NCI-H1694 (cell line): ENCODE measurements around the gene SLC27A3.

Experiments used
- DNase-seq: peaks from one replicate; lab custom pipeline; 2025; lab: John Stamatoyannopoulos, UW

The SLC27A3 gene

DNA sequence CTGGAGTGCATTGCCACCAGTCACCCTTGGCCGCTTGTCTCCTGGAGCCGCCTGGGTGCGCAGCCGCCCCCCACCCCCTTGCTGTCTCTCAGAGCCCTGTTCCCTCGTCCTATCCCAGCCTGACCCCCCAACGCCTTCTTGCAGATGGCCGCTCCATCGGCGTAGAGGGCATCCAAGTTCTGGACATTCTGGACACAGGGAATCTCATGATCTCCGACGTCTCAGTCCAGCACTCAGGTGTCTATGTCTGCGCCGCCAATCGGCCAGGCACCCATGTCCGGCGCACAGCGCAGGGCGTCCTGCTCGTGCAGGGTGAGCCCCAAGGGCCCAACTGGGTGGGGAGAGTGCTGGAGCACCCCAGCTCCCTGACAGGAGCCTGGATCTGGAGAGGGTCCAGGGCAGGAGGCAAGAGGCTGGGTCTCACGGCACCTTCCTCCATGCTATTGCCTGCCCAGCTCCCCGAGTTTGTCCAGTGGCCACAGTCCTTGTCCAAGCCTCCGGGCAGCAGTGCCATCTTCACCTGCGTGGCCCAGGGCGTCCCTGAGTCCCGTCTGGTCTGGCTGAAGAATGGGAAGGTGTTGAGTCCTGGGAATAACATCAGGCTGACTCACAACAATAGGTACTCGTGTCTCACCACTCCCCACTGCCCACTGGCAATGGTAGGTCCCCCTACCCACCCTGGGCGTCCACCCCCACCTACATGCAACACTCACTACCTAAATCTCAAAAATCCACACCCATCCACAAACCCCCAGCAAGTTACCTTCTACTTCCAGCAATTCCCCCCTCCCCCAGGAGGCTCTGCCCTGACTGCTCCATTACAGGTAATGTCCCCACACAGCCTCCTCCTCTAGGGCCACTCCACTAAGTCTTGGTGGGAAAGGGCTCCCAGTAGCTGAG lies 24.6 kb downstream of the SLC27A3 start:
- no peak for DNase-seq

DNA sequence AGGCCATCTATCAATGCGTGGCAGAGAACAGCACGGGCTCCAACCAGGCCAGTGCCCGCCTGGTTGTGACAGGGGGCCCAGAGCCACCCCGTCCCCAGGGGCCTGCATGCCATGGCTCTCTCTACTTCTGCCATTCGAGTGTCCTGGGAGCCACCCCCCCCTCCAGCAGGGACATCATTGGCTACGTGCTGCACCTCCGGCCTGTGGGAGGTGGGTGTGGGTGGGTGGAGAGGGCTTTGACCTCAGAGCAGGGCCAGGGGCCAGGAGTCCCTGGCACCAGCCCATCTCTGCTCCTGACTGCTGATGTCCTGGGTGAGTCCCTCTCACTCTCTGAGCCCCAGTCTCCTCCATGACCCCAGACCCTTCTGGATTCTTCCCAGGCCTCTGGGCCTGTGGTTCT lies 25.3 kb downstream of the SLC27A3 start:
- no peak for DNase-seq

DNA sequence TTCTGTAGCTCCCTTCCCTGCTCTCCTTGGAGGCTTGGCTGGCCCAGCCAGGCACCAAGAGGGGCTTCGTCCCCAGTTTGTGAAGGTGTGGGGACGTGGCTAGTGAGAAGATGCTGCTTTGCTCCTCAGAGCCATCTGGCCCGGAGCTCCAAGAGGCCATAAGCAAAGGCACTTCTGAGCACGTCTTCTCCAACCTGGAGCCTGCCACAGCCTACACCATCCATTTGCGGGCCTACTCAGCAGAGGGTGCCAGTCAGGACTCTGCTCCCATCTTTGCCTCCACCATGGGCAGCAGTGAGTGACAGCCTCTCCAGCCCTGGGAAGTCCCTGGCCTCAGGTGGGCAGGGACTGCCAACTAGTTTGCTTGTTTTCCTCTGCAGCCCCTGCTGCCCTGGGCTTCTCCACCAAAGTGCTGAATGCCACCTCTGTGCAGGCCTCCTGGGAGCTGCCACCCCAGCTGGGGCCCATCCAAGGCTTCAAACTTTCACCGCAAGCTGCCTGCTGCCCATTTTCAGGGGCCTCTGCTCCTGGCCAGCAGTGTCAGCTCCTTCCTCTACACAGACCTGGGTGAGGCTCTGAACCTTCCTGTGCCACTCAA lies 25.9 kb downstream of the SLC27A3 start:
- no peak for DNase-seq

DNA sequence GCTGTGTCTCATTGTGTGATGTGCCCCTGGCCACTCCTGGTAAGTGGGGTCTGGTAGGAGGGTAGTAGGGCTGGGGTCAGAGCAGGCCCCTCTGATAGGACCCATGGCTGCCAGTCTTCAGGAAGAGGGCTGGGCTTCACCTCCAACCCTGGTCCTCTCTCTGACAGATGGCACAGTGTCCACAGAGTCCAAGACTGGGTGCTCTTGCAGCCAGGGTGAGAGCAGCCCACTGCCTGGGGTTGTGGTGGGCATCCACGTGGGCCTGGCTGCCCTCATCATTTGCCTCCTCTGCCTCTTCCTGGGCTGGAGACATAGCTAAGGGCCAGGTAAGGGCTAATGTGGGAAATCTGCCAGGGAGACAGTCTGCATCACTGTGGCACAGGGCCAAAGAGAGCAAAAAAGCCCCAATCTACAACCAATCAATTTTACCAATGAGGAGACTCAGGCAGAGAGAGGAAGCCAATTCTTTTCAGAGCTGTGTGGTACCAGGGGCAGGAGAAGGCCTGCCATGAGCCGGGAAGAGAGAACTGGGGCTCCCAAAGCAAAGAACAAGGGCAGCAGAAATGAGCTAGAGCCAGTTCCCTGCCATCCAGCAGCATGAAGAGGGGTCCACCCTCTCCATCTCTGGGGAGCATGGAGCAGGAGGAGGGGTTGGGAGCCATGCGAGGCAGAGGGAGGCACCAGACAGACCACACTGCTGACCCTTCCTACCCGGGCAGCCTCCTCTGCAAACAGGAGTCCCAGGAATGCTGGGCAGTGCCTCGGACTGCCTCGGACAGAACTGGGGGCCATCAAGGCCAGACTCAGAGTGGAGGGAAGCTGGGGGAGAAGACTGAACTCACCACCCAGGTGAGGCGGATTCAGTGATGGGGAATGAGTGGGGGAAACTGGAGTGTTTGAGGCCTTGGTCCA lies 26.8 kb downstream of the SLC27A3 start:
- no peak for DNase-seq

DNA sequence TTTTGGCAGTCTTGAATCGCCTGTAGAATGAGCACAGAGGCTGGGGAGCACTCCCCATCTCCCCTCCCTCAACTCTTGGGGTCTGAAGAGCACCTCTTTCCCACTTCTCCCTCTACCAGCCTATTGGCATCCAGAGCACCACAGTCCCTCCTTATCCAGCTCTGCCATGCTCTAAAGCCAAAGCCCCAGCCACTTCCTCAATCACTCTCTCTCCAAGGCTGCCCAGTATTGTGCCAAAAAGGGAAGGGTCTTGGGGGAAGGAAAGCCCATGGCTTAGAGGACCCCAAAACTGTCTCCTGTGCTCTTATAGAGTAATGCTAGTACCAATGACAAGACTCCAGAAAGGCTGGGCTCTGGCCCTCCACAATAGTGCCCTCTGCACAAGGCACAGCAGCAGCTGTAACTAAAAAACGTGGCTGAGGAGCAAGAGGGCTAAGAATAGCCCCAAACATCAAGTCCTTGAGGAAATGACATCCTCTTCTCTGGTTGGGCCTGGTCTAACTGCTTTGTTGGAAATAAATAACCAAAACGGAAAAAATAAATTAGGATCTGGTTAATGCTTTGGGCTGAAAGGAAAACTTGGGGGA lies 28.4 kb downstream of the SLC27A3 start:
- no peak for DNase-seq

DNA sequence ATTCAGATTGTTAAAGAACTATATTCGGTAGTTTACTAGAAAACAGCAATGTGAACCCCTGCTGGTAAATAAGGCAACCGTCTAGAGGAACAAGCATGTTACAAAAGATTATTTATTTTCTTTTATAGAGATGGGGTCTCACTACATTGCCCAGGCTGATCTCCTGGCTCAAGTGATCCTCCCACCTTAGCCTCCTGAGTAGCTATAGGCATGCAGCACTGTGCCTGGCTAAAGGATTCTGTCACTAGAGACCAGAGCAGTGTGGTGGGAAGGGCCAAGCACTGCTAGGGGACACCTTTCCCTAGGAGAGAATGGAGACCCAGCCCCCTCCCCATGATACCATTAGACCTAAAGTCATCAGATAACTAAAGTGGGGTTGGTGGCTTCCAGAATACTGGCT lies 28.9 kb downstream of the SLC27A3 start:
- no peak for DNase-seq

DNA sequence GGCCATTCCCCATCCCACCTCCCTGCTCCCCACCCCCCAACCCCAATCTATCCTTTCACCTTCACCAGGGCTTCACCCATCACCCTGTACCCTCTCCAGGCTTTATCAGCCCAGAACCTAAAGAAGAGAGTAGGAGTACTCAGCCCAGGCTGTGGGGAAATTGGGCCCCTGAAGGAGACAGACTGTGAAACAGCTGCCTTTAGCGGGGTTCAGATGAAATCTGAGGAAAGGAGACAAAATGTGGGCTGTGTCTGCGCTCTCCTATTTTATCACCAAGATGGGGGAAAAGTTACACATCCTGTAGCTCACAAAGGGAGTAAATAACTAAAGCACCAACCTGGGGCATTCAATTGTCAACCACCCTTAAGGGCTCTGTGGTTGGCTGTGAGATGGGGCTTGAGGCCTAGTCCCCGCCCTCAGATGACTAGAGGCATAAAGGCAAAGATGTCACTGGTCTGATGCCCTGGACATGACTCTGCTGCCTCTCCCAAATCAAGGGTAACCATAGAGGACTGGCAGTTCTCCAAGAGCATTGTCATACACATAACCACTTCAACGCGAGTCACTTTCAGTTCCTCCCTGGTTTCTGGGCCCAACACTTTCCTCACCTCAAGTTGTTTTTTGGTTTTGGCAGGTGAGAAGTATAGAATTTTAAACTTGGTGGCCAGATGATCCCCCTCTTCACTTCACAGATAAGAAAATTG lies 30.0 kb downstream of the SLC27A3 start:
- no peak for DNase-seq

DNA sequence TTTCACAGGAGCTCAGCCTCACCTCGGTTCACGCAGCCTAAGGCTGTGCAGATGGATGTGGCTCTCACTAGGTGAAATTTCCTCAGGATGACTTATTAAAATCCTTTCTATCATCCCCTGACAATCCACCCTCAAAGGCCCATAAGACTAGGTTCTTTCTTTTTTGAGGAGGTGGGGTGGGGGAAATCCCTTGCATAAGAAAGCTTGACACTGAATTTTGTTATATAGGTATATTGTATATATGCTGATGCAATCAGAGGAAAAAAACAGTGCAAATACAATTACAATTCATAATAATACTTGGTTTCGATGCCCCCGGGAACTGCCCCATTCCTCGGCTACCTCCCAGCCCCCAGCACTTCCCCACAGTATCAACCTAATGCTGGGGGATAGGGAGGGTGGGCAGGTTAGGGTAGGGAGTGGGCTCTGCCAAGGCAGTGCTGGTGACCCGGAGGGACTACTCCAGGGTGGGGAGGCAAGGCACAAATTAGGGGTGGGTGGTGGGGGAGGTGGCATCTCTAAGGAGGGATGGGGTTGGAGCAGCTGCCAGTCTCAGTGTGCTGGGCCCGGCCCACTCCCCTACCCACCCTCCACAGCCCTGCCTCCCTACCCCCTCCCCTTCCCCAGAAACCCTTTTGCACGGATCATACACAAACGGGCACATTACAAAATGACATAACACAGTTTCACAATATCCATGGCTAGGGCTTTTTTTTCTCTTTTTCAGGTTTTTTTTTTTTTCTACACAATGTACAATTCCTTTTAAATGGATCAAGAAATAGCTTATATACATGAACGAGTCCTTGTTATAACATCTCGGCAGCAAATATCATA lies 30.9 kb downstream of the SLC27A3 start:
- no peak for DNase-seq

DNA sequence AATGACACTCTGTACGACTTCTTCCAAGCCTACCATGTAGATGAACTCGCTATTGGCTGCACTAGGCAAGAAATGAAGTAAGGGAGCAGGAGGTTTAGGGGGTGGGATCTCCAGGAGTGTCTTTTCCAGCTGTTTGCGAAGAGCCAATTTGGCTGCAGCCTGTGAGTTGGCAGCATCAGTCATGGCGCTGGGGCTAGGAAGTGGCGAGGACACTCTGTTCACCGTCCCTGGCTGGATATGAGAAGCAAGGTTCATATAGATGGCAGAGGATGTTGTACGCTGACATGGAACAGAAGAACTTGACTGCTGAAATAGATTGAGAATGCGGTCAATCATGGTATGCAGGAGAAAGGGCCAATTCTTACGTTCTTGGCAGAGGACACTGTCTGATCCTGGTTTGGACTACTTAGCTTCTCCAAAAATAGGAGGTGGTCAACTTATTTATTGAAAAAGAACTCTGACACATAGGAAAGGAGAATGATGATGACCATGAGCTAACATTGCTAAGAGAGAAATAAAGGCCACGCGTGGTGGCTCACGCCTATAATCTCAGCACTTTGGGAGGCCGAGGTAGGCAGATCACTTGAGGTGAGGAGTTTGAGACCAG lies 41.2 kb downstream of the SLC27A3 start:
- DNase-seq = no peak

DNA sequence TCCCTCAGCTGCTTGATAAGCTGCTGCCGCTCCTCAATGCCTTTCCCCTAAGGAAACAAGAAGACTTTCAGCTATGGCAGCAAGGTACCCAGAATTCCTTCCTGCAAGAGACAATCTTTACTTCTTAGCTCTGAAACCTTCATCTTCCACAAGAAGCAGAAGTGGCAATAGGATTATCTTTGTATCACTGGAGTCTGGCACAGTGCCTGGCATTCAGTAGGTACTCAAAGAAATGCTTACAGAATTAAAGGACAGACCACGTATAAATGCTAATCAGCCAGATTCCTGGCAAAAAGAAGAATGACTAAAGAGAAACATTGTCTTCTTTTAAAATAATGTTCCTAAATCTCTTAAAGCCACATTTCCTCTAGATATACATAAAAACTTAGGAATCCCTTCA lies 43.7 kb downstream of the SLC27A3 start:
- no peak for DNase-seq

DNA sequence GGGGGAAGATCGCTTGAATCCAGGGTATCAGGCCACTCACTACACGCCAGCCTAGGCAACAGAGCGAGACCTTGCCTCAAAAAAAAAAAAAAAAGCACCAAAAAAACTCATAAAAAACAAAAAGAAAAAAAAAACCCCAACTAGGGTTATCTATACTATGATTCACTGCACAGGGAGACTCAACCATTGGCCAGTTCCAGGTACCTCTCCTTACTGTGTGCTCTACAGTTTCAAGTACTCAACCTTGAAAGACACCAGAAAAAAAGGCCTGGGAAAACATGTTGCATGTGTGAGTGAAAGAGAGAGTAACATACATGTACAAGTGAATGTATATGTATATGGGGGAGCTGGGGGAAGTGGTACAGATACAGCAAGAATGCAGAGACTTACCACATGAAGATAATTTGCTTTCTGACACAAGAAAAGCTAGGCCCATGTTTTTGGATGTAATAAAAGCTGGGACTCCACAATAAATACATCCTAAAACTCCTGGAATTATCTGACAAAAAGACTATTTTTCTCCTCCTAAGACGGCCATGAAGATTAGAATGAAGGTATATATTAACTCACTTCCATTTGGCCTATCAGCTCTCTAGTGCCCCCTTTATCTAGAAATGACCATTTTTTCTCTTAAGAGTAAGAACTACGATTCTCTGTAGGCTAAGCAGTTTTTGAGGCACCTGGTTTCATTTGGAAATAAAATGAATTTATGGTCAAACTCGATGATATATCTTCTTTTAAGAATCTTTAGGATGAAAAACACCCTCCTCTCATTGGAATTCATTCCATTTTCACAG lies 52.2 kb downstream of the SLC27A3 start:
- DNase-seq = no peak
